ENCODE results near the gene SEPTIN7.

DNA sequence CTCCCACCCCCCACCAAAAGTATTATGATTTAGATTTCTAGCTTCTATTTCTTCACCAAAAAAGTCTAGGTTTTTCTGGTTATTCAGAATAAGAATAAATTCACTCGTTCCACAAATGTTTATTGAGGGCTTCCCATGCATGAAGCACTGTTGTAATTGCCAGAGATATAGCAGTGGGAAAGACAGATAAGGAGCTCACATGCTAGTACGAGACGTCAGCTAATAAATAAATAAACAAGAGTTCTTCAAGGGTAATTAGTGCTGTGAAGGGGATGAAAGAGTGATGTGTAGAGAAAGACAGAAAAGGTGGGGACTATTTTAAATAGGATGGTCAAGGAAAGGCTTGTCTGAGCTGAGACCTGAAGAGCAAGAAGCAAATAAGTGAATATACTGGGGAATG lies 38.1 kb upstream of the SEPTIN7 start:
- TF ChIP-seq, protein P1, sequence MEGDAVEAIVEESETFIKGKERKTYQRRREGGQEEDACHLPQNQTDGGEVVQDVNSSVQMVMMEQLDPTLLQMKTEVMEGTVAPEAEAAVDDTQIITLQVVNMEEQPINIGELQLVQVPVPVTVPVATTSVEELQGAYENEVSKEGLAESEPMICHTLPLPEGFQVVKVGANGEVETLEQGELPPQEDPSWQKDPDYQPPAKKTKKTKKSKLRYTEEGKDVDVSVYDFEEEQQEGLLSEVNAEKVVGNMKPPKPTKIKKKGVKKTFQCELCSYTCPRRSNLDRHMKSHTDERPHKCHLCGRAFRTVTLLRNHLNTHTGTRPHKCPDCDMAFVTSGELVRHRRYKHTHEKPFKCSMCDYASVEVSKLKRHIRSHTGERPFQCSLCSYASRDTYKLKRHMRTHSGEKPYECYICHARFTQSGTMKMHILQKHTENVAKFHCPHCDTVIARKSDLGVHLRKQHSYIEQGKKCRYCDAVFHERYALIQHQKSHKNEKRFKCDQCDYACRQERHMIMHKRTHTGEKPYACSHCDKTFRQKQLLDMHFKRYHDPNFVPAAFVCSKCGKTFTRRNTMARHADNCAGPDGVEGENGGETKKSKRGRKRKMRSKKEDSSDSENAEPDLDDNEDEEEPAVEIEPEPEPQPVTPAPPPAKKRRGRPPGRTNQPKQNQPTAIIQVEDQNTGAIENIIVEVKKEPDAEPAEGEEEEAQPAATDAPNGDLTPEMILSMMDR (conservative IDR thresholded peaks at IDR 0.05 in 1 of 2, IDR thresholded peaks at IDR 0.05 in 1 of 2; ENCODE audit: low read depth in 1 of 2, low read length in 2 of 2) = no peak
- no peak for TF ChIP-seq EZH2 (IDR thresholded peaks at IDR 0.05; ENCODE audit: low read length, missing control alignments)

All from fibroblast of lung (primary cell).